ENCODE results near the gene RALY. TPM values are rescaled to one million over a fixed set of nuclear protein-coding genes. Genes with fewer than 3 reads are reported as not detected.

RALY gene
- total and polyA plus RNA-seq, 10 of the 15 experiments (the other 5 are each of a cell fraction or from before 2014, with no cell fraction given): 1.2 to 246 (median 137) TPM

DNA sequence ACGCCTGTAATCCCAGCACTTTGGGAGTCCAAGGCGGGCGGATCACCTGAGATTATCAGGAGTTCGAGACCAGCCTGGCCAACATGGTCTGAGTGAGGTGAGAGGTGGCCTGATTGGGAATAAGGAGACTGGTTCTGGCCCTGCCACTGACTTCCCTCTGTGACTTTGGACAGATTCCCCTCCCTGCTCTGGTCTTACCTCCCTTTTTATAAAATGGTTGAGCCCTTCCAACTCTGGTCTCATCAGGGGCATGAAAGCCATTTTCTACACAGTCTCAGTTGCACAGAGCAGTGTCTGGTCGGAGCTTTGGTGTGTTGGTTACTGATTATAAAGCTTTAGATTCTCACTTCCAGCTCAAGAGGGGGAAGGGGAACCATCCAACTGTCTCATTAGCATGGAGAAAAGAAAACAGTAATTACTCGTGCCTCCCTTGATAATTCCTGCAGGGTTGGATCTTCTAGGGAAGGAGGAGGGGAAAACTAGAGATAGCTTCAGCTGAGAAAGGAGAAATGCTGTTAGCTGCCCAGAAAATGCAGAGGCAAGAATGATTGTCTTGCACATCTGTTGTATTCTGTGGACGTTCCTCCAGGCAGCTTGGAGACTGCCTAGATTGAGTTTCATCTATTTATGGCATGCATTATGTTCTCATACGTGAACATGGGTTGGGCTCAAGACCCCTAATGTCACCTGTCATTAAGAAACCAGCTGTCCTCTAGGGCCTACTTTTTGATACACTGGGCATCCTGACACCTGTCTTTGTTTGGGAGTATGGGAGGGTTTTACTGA lies 30.4 kb downstream of the RALY start:
- H3K9me3 ChIP-seq (replicated peaks; ENCODE audit: control insufficient read depth, insufficient read depth, low read length): no peaks in the 10 kb centered on the region
- in situ Hi-C loops (cut with MboI): no loop called here
- TF ChIP-seq SPI1 (IDR thresholded peaks at IDR 0.05; ENCODE audit: borderline replicate concordance, insufficient read depth, low read depth, low read length): no peak
- TF ChIP-seq, protein P1, sequence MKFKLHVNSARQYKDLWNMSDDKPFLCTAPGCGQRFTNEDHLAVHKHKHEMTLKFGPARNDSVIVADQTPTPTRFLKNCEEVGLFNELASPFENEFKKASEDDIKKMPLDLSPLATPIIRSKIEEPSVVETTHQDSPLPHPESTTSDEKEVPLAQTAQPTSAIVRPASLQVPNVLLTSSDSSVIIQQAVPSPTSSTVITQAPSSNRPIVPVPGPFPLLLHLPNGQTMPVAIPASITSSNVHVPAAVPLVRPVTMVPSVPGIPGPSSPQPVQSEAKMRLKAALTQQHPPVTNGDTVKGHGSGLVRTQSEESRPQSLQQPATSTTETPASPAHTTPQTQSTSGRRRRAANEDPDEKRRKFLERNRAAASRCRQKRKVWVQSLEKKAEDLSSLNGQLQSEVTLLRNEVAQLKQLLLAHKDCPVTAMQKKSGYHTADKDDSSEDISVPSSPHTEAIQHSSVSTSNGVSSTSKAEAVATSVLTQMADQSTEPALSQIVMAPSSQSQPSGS (IDR thresholded peaks at IDR 0.05; ENCODE audit: low read length): no peak
- no peak for TF ChIP-seq ASH2L (IDR thresholded peaks at IDR 0.05; ENCODE audit: borderline replicate concordance, low read depth)
- no peak for TF ChIP-seq EGR1 (IDR thresholded peaks at IDR 0.05; ENCODE audit: borderline replicate concordance in 1 of 2, low read depth in 2 of 2, low read length in 2 of 2)
- no peak for TF ChIP-seq FOXK2 (IDR thresholded peaks at IDR 0.05)
- no peak for TF ChIP-seq DPF2 (IDR thresholded peaks at IDR 0.05)
- TF ChIP-seq LARP7 (IDR thresholded peaks at IDR 0.05): no peak
- no peak for TF ChIP-seq POU2F2 (IDR thresholded peaks at IDR 0.05; ENCODE audit: borderline replicate concordance, low read depth, low read length)
- TF ChIP-seq JUND (IDR thresholded peaks at IDR 0.05; ENCODE audit: low read depth, low read length): no peak
- TF ChIP-seq RFX5 (IDR thresholded peaks at IDR 0.05; ENCODE audit: low read depth, low read length): no peak
- TF ChIP-seq WRNIP1 (IDR thresholded peaks at IDR 0.05; ENCODE audit: borderline replicate concordance, low read depth, low read length): no peak
- TF ChIP-seq BACH1 (IDR thresholded peaks at IDR 0.05; ENCODE audit: borderline replicate concordance): no peak
- no peak for TF ChIP-seq MXI1 (IDR thresholded peaks at IDR 0.05; ENCODE audit: low read depth, low read length)
- peaks cover 9% of the 10 kb centered on the region for H4K20me1 ChIP-seq (ENCODE audit: control insufficient read depth, insufficient read depth)
- FAIRE-seq (no peak), DNase-seq (ENCODE audit: low read depth, low spot score) (no peak), ATAC-seq (no peak)
- no TSS peak for BruUV-seq (replicated peaks)
- peaks cover 85% of the 10 kb centered on the region for H3K79me2 ChIP-seq (ENCODE audit: control insufficient read depth, insufficient read depth, low read length)
- H3K4me3 ChIP-seq: no peak overlapping the region
- ChIA-PET CTCF (interaction anchor here (0.6 to 4.0 kb wide), 7 partner anchors 10 to 1642 kb away, joined by 3 to 38 read pairs (median 4); no protein-coding TSS in a partner anchor), SMC1A (ENCODE audit: uncharacterized antibody, unreplicated experiment) (interaction anchor here (0.9 to 1.4 kb wide), 7 partner anchors 10 to 121 kb away, joined by 3 to 6 read pairs (median 3); no protein-coding TSS in a partner anchor), POLR2A (interaction anchor here (1.2 kb wide), 2 partner anchors 30 to 49 kb away, joined by 3 read pairs; partner anchors contain the start of gene RALY), RAD21 (ENCODE audit: unreplicated experiment) (interaction anchor here (1.0 to 1.5 kb wide), 2 partner anchors 90 to 108 kb away, joined by 3 read pairs; no protein-coding TSS in a partner anchor)
- H3K27me3 ChIP-seq (replicated peaks in 1 of 2; ENCODE audit: control insufficient read depth in 2 of 2, insufficient read depth in 2 of 2, low read length in 1 of 2): no peaks in the 10 kb centered on the region
- peaks cover 0 to 8% of the 10 kb centered on the region in 2 experiments; a peak in 2 of 4 replicates for H3K36me3 ChIP-seq (ENCODE audit: control insufficient read depth in 2 of 2, insufficient read depth in 2 of 2, low read length in 1 of 2)
- no peak overlapping the region for H3K27ac ChIP-seq (ENCODE audit: control insufficient read depth, insufficient read depth)
- 59% methylated on average over 8 of the region's 8 CpGs for WGBS (ENCODE audit: insufficient coverage, insufficient replicate concordance, low lambda C conversion rate, missing lambda C conversion rate)
- H3K4me2 ChIP-seq (ENCODE audit: control insufficient read depth, insufficient read depth): no peak overlapping the region
- H3K9ac ChIP-seq (ENCODE audit: control insufficient read depth, insufficient read depth, low read length): no peak overlapping the region
- intact Hi-C loops (cut with micrococcal nuclease; ENCODE audit: unreplicated experiment): loop anchor here (5.0 kb wide), 1 partner anchor 107 kb away; no protein-coding TSS in a partner anchor
- H2AFZ ChIP-seq (ENCODE audit: control insufficient read depth, low read depth, low read length): no peak overlapping the region
- peaks cover 17% of the 10 kb centered on the region for H3K4me1 ChIP-seq (ENCODE audit: control insufficient read depth, insufficient read depth, low read length)

Measured in GM12878 (cell line).